GM18502 (cell line): ENCODE results near the gene ACVR2A.

Experiments
- ATAC-seq: cut with Tn5 transposase; IDR thresholded peaks from one replicate; pipeline ENCODE4 v1.9.1; 2021; ENCODE audit warnings: mild to moderate bottlenecking; ENCODE audit not compliant: unreplicated experiment, poor library complexity

The ACVR2A gene

DNA sequence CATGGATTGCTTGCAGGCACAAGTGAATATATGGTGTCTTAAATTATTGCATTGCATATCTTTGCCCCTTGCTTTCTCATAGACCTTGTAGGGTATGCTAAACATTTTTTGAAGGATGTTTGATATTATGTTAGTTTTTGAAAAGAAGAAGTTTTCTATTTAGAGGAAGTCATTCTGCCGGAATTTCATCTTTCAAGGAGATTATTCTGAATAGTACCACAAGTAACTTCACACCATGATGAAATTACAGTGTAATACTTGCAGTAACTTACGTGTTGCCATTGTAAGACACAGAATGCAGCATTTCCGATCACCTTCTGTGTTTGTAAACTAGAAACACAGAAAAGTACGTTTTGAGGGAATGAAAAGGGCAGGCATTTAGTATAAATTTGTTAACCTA lies 71.9 kb downstream of the ACVR2A start:
- ATAC-seq: no peak

DNA sequence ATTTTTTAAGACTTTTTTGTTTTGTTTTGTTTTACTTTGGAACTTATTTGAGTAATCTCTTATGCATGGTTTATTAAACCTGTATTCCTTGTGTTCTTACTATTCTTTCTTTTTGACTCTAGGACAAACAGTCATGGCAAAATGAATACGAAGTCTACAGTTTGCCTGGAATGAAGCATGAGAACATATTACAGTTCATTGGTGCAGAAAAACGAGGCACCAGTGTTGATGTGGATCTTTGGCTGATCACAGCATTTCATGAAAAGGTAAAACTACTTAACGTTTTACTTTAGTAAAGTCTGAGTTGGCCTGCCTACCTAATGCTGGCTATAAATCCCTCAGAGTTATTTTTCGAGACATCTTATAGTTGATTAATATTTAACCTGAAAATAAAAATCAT lies 72.3 kb downstream of the ACVR2A start:
- ATAC-seq: no peak

DNA sequence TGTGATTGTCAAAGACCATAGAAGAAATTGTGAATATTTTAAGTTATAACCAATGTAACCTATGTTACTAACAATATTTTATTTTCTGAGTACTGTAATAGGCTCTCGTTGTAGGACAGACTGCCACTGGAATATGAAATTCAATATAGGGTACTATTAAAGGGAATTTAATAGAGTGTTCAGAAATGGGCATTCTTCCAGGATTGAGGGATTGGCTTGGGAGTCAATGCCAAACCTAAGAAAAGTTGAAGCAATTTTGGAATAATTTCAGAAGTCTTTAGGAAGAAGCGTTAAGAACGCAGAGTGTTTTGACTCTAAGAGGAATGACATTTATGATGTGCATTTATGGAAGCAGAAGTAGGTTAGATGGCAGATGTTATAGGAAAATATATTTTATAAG lies 79.0 kb downstream of the ACVR2A start:
- ATAC-seq: no peak

DNA sequence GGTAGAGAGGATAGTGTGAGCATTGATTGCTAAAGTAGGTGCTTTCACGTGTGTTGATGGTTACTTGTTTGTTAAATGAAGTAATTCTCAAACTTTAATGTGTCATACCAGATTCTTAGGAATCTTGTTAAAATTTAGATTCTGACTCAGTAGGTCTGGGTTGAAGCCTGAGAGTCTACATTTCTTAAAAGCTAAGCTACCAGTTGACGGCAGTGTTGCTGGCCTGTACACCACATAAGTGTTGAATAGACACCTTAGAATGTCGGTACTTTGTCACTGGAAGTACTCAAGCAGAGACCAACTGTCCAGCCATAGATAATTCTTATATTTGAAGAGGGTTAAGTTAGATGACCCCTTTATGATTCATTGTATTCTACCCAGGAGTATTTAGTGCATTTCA lies 79.8 kb downstream of the ACVR2A start:
- no peak for ATAC-seq

DNA sequence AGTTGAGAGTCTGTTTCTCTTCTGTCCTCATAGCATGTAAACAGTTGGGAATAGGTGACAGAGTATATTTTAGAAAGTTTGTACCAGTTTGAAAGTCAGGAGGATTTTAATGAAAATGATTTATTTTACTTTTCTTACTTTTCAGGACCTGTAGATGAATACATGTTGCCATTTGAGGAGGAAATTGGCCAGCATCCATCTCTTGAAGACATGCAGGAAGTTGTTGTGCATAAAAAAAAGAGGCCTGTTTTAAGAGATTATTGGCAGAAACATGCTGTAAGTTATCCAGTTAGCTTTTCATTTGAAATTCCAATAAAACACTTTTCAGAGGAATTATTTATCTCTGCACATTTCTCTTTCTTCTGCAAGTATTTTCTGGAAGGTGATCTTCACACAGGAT lies 81.1 kb downstream of the ACVR2A start:
- no peak for ATAC-seq

DNA sequence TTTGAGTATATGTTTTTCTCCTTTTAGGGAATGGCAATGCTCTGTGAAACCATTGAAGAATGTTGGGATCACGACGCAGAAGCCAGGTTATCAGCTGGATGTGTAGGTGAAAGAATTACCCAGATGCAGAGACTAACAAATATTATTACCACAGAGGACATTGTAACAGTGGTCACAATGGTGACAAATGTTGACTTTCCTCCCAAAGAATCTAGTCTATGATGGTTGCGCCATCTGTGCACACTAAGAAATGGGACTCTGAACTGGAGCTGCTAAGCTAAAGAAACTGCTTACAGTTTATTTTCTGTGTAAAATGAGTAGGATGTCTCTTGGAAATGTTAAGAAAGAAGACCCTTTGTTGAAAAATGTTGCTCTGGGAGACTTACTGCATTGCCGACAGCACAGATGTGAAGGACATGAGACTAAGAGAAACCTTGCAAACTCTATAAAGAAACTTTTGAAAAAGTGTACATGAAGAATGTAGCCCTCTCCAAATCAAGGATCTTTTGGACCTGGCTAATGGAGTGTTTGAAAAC lies 82.3 kb downstream of the ACVR2A start:
- ATAC-seq: no peak

DNA sequence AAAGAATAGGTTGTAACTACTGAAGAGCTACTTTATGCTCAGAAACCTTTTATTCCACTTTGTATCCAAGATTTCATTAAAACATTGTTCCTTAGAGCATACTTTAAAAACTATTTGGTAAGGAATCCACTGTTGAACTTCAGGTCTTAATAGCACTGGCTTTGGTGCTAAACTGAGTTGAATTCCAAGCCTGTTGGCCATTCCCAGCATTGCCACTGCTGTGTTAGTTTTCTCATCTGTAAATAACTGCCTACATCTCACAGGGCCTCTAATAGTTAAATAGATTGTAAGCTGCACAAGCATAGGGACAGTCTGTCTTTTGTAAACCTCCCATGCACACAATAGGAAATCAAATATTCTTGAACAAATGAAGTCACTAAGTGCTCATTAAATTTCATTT lies 89.1 kb downstream of the ACVR2A start:
- no peak for ATAC-seq

DNA sequence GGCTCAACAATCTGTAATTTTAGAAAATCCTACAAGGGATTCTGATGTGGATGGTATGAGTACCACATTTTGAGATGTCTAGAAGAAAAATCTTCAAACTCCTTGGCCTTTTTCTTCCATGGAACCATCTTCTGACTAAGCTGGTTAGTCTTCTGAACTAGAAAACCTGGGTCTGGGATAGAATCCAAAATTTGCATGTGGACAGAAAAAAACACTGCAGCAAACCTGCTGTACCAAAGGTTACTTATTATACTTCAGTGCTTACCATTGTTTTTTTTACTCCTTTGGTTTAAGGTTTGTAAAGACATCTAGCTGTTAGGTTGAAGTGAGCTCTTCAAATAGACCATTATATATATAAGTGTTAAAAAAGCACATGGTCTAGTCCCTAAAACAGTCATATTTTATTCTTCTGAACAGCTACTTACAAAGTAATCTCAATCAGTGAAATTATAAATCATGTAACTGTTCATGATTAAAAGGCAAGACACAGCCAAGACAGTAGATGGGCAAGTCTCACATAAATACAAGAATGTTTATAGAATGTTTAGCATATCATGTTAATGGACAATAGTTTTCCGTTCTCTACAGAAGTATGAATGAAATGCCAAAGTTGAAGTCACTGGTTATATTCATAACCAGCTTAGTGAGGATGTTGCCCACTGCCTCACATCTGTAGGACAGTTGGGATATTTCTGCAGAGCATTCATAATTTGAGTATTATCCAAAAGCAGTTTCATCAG lies 90.2 kb downstream of the ACVR2A start:
- no peak for ATAC-seq

DNA sequence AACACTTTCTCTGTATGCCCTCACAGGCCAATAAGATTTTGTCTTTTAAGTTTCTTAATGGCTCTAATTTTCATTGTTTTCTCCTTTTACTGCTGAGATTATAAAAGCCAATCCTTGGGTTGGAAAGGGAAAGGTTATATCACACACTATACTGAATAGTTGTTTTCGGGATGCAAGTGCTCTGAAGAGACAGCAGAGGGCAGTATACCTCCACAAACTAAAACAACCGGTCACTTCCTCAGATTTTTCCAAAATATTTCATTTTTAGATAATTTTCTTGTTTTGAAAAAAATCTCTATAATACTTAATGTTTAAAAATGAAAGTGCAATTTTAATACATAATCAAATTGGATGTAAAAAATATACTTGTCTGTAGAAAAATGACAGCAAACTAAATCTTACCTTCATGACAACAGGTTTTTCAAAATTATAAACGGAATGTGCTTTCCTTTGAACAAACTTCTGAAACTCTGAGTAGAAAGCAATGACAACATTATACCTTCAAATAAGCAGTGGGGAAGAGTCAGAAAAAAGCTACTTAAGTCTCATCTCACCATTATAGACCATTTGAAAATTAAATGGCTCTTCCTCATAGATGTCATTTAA lies 93.0 kb downstream of the ACVR2A start:
- no peak for ATAC-seq

DNA sequence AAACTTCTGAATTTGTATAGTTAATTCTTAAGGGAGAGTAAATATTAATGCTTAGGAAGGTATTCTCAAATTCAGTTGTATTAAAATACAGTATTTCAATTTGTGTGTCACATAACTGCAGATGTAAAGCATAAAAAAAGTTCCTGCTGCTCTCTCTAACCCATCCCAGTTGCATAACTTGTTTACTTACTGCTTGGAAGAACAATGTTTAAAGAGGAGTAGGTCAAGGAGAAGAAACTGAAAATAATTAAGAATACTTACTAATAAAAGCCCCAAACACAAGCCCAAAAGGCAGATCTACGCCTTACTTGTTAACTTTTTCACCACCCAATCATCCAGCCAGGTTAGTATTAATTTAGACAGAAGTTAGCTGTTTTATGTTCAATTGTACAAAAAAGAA lies 94.5 kb downstream of the ACVR2A start:
- no peak for ATAC-seq

DNA sequence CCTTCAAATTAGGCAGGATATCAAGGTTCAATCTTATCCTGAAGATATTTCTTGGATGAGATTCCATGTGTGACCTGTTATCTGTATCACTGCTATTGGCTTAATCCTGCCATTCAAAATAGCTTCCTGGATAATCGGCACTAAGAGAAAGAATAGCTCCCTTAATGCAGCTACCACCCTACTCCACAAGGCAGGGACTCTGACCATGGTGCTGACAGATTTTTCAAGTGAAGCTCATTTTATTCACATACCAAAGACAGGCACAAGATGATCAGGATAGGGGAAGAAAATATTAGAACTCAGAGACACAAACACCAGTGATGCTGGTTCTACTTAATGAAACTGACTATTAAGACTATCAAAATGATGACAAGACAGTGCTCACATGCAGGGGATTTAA lies 100.8 kb downstream of the ACVR2A start:
- ATAC-seq: no peak

DNA sequence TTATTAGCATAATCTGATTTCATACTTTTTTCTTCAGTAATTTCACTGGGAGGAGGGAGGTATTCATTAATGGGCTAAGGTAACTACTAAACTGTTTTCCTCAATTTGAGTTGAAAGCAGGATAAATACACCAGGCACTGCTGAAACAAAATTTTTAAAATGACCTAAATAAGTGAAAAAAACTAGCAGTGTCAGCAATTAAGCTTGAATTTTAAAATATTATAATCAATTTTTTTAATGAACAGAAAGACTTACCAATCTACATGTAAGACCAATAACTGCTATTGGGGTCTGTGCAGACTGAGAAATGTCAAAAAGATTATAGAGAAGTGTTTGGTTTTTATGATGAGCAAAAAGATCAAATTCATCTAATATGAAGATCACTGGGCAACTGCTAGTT lies 107.3 kb downstream of the ACVR2A start:
- no peak for ATAC-seq

DNA sequence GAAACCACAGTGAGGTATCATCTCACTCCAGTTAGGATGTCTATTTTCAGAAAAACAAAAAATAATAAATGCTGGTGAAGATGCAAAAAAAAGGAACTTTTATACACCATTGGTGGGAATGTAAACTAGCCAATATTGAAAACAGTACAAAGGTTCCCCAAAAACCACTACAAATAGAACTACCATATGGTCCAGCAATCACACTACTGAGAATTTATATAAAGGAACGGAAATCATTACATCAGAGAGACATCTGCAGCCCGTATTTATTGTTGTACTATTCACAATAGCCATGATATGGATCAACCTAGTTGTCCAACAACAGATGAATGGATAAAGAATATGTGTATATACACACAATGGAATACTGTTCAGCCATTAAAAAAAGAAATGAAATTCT lies 123.7 kb downstream of the ACVR2A start:
- no peak for ATAC-seq

DNA sequence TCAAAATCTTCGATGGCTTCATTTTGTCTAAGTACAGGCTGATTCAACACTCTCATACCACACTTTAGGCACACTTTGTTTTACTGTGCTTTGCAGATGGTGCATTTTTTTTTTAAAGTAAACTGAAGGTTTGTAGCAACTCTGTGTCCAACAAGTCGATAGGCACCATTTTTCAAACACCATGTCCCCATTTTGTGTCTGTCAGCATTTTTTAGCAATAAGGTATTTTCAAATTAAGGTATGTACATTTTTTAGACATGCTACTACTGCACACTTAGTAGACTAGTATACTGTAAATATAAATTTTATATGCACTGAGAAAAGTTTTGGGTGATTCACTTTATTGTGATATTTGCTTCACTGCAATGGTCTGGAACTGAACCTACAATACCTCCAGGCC lies 131.3 kb downstream of the ACVR2A start:
- ATAC-seq: no peak

DNA sequence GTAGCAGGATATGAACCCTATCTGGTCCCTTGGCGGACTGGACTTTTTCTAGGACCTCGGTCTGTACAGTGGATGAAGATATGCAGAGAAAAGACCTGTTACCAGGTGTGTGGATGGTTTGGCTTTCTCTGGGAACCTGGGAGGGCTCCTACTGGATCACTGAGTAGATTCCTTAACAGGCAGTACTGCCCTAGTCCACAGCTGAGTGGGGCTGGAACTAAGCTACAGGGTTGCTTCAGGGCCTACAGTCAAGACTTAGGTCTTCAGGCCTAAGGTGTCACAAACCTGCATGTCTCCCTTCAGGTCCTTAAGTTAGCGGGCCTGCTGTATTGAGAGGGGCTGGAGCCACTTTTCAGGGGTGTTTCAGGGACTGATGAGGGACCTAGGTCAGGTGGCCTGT lies 132.8 kb downstream of the ACVR2A start:
- no peak for ATAC-seq
